ENCODE data around the gene GPR78. TPM values are rescaled to one million over a fixed set of nuclear protein-coding genes. Genes with fewer than 3 reads are reported as not detected.
A peak's percentile ranks its signal among the peaks of the same experiment; 100 is the strongest.

Gene GPR78
- total and polyA plus RNA-seq, 2 of the 8 experiments (the other 6 are each of a cell fraction or from before 2014, with no cell fraction given) = 1.0 to 3.0 TPM

DNA sequence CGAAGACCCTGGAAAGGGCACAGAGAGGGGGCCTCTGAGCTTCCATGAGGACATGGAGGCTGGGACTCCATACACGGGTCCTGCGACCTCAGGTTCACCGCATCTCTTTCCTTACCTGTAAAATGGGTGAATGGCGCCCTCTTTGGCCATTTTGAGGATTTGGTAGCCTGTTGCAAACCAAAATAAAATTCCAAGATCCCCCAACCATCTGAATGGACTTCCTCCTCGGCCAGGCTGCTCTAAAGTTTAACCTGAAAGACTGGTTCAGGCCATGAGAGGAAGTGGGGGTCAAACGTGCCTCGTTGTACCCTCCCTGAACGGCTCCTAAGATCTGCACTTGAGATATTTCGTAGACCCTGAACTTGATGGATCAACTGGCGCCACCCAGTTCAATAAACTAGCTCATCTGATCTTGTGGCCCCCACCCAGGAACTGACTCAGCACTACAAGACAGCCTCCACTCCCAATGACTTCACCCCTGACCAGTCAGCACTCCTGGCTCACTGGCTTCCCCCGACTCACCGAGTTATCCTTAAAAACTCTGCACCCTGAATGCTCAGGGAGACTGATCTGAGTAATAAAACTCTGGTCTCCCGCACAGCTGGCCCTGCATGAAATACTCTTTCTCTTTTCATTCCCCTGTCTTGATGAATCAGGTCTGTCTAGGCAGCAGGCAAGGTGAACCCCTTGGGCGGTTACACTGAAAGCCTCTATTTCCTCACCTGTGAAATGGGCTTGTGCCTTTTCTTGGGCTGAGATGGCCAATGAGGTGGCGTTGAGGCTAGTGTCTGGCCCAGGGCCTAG is 32.9 kb upstream of the GPR78 start (continued):
- TF ChIP-seq KDM1A (IDR thresholded peaks at IDR 0.05; ENCODE audit: borderline replicate concordance, low read length) = 0 out of 2 replicates have a peak, but pooled peaks have one; percentile 40
- no peak for TF ChIP-seq ASH2L (IDR thresholded peaks at IDR 0.05; ENCODE audit: low read length)
- no peak for TF ChIP-seq CREB1 (IDR thresholded peaks at IDR 0.05)
- no peak for TF ChIP-seq ZNF274 (IDR thresholded peaks at IDR 0.05; ENCODE audit: borderline replicate concordance, extremely low read depth, low read length)
- no peak for TF ChIP-seq GTF2F1 (IDR thresholded peaks at IDR 0.05; ENCODE audit: borderline replicate concordance, low read depth, low read length)
- TF ChIP-seq CTCF (IDR thresholded peaks at IDR 0.05; ENCODE audit: control extremely low read depth in 1 of 3, insufficient read depth in 1 of 3, low read depth in 1 of 3, low read length in 3 of 3) = peak in 2 of 3 experiments; percentile 82 to 84; a peak in 3 of 4 replicates
- TF ChIP-seq SIRT6 (IDR thresholded peaks at IDR 0.05; ENCODE audit: low read length) = no peak
- TF ChIP-seq EP300 (IDR thresholded peaks at IDR 0.05; ENCODE audit: borderline replicate concordance in 1 of 2, low read depth in 2 of 2, low read length in 2 of 2) = peak in 1 of 2 experiments; percentile 25; a peak in 1 of 3 replicates

All from H1 (cell line).